HG02973 (cell line): Measurements from ENCODE around the gene SLC16A12.
"Not testable (repeated sequence)": the region's sequence is repeated elsewhere in the genome, so short reads cannot be mapped to it uniquely, and the experiment has no call there.

Experiments used
- ATAC-seq: cut with Tn5 transposase; IDR thresholded peaks from one replicate; pipeline ENCODE4 v1.9.1; 2021; ENCODE audit warnings: moderate library complexity; ENCODE audit not compliant: unreplicated experiment

The SLC16A12 gene

DNA sequence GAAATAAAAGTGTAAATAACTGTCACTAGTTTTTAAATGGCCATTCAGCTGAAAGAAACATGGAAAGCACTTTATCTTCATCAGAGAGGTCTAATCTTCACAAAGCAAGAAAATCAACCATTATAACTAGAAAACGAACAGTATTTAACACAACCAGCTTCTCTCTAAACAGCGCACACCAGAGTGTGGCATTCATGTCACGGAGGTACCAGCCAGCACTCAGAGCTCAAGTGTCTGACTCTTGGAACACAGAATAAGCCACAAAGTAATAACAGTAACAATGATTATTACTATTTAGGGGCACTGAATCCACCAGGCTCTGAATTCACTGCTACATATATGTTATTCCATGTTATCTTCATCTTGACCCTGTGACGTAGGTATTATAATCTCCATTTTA, 60.9 kb downstream of the SLC16A12 start:
- no peak for ATAC-seq

DNA sequence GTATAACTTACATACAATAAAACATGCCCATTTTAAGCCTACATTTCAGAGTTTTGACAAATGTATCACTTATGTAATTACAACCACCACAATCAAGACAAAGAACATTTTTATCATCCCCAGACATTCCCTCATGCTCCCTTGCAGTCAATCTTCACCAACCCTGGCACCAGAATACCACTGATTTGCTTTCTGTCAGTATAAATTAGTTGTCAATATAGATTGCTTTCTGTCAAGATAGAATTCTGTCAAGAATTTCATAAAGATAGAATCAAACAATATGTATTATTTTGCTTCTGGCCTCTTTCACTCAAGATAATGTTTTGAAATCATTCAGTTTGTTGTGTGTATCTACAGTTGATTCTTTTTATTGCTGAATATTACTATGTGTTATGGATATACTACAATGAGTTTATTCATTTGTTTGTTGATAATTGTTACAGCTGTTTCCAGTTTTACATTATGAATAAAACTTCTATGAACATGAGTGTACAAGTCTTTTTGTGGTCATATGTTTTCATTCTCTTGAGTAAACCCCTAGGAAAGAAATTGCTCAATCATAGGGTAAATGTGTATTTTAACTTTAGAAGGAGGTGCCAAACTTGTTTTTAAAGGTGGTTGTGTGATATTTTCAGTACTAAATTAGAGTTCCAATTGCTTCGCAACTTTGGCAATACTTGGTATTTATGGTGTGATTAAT, 64.1 kb downstream of the SLC16A12 start:
- no peak for ATAC-seq

DNA sequence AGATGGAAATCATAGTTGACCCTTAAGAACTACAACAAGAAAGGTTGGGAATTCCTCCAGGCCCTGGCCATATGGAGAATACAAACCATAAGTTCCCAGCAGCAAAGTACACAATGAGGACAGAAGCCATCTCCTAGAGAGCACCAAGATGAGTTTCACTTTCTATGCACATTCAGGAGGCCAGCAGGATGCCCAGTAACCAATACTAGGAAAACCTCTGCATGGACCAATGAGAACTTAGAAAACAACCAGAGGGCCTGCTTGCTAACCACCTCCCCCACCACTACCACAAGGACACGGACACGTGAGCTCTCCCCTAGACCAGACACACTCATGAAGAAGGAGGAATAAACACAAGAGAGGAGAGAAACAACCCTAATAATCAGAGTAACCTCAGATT, 64.8 kb downstream of the SLC16A12 start:
- ATAC-seq: no peak

- ATAC-seq: no peak
Measured at GRCh38 chr10:89469517-89469916, 65.9 kb downstream of the SLC16A12 start.

GRCh38 chr10:89468191-89468965, 67.0 kb downstream of the SLC16A12 start:
- no peak for ATAC-seq

GRCh38 chr10:89466599-89467035, 68.8 kb downstream of the SLC16A12 start:
- no peak for ATAC-seq

GRCh38 chr10:89465196-89465595, 70.2 kb downstream of the SLC16A12 start:
- ATAC-seq: no peak

DNA sequence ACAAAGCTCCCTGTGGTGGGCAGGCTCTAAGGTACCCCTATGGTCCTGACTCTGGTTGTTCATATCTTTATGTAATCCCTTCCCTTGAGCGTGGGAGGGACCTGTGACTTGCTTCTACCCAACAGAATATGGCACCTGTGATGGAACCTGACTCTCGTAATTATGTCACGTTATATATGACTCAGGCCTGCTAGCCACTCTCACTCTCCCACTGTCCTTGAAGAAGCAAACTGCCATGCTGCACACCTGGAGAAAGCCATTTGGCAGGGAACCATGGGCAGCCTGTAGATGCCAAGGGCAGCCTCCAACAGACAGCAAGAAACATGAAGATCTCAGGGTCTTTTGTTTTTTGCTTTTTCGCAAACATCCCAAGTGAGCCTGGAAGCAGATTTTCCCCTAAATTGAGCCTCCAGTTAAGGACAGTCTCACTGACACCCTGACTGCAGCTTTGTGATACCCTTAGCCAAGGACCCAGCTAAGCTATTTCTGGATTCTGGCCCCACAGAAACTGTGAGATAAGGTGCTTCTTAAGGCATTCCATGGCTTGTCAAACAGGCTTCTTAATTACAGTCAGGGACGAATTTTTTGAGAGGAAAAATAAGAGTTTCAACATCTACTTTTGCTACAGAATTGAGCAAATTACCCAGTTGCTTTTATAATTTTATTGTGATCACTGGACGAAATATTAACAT, 71.4 kb downstream of the SLC16A12 start:
- no peak for ATAC-seq

DNA sequence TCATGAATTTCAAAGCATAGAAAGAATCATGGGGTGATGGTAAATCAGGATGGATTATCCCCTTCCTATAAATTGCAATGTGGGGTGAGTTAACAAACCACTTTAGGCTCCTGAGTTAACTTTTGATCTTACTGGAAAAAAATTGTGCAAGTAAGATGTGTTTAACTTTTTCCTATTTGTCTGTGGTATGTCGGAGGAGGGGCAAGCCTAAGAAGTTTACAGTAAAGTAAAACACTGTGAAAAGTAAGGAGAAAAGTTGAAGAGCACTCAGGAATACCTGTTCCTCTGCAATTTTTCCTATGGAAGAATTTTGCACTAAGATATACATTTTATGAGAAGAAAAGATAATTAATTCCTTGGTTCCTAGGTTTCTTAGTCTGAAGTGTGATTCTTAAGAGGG, 76.6 kb downstream of the SLC16A12 start:
- ATAC-seq: no peak

DNA sequence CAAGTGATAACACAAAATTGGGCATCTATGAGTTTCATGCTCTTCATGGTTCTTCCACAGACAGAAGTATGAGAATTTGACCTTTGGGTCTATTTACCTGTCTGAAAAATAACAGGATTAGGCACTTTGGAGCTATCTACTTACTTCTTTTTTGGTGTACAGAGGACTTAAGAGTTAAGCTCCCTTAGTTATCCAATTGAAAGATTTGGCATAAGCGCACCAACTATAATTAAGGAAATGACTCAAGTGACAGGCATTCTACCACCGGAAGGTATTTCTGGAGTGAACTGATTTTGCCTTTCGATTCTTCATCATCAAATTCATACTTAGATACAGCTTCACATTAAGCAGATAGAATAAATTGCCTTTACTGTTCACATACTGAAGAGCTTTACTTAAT, 77.1 kb downstream of the SLC16A12 start:
- no peak for ATAC-seq

DNA sequence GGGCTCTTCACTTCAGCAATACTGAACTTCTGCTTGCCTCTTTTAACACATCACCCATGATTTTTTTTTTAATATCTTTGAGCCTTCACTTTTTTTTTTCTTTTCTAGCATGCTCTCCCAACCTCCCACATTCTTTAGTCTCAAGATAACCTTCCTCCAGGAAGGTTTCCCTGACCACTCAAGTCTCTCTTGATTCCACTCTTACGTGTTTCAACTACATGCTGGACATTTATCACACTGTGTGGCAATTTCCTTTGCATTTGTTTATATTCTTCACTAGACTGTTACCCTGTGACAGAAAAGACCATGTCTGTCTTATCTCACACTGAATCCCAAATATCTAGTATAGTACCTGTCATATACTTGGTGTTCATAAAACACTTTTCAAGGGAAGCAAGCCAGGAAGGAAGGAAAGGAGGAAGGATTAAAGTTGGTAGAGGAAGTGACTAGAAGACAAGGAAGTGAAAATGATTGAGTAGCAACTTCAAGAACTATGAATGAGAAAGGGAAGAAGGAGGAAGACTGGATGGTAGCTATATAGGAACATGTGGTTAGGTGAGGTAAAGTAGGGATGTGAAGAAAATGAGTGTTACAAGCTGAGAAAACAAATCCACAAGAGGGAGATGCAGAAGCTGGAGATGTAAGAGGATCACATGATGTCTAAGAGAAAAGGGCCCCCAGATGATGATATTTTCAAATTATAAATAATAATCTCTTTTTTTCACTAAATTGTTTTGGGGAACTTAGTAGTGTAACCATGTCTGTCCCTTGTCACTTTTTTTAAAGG, 80.6 kb downstream of the SLC16A12 start:
- ATAC-seq: no peak

DNA sequence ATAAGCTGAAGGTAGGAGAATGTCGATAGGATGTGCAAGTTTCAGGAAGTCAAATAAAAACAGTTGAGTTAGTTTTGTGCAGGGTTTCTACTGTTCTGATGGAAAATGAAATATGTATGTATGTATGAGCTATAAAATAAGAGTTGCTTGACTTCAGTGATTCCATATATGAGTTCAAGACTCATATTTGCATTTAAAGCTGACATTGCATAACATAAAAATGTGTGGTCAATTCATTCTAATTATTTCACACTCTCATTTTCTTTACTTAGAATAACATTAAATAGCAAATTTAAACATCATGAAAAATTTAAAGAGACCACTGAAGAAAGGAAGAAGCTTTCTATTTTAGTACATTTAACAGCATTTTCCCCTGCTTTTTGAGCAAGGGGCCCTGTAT, 83.2 kb downstream of the SLC16A12 start:
- no peak for ATAC-seq

DNA sequence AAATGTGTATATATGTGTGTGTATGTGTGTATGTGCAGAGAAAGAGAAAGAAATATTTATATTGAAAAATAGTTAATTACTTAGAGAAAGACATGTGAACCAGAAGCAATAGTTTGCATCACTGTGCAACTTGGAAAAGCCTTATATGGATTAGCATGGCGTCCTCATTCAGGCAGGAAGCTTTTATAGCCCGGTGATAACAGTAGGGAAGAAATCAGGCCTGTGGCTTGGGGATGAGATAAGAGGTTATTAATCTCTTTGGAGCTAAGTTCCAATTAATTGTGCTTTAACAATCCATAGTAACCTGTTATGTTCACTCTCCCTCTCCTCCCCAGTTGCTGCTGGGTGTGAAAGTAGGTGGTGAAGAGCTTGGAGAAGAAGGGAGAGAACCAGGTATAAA, 84.5 kb downstream of the SLC16A12 start:
- ATAC-seq: no peak

DNA sequence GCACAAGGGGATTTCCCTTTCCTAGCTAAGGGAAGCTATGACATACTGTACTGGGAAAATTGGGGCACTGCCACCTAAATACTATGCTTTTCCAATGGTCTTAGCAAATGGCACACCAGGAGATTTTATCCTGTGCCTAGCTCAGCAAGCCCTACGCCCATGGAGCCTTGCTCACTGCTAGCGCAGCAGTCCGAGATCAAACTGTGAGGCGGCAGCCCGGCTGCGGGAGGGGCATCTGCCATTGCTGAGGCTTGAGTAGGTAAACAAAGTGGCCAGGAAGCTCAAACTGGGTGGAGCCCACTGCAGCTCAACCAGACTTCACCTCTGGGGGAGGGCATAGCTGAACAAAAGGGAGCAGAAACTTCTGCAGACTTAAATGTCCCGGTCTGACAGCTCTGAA, 90.6 kb downstream of the SLC16A12 start:
- not testable (repeated sequence) for ATAC-seq

- ATAC-seq: no peak
Measured at GRCh38 chr10:89442289-89442688, 93.1 kb downstream of the SLC16A12 start.

- ATAC-seq: no peak
Measured at GRCh38 chr10:89440226-89441009, 95.0 kb downstream of the SLC16A12 start.

GRCh38 chr10:89438525-89438924, 96.9 kb downstream of the SLC16A12 start:
- ATAC-seq: no peak

GRCh38 chr10:89431977-89432376, 103.4 kb downstream of the SLC16A12 start:
- ATAC-seq: no peak

GRCh38 chr10:89428877-89429276, 106.5 kb downstream of the SLC16A12 start:
- no peak for ATAC-seq

- no peak for ATAC-seq
Measured at GRCh38 chr10:89427629-89428028, 107.8 kb downstream of the SLC16A12 start.
